B cell (primary cell): ENCODE data around the gene PRAC2.

ENCODE experiments used
- CTCF ChIP-seq: fragments of 200-600 bp; IDR thresholded peaks from one replicate; pipeline ENCODE4 v1.8.0; 2022; ENCODE audit warnings: antibody characterized with exemption, mild to moderate bottlenecking
- EZH2 ChIP-seq: IDR thresholded peaks from 2 replicates; pipeline ENCODE4 v1.6.1; 2012; ENCODE audit warnings: borderline replicate concordance, low read depth, mild to moderate bottlenecking, moderate library complexity, low read length; ENCODE audit not compliant: insufficient read depth, poor library complexity, severe bottlenecking

- TF ChIP-seq CTCF (no peak), EZH2 (no peak)
Measured at GRCh38 chr17:48723423-48724250, 652 bp downstream of the PRAC2 start.
